Gastrocnemius medialis (tissue), 4 donors: Measurements from ENCODE around the gene WDR87. TPM values are rescaled to one million over a fixed set of nuclear protein-coding genes. Genes with fewer than 3 reads are reported as not detected.
"Not testable (repeated sequence)": the region's sequence is repeated elsewhere in the genome, so short reads cannot be mapped to it uniquely, and the experiment has no call there.

Source experiments
- ATAC-seq, 2 donors: fragments of 150-250 bp; one replicate each; pipeline ENCODE4 v1.9.1; 2016
- DNase-seq, 2 donors: peaks; one replicate each; pipeline ENCODE4 v3.0.0-alpha.2; 2019
- H3K27ac ChIP-seq, 4 donors: fragments of 200-600 bp; sonication (generic); 1 replicate in 1 of 4; 2 replicates in 3 of 4; pipeline ENCODE4 v1.5.1; 2016 to 2018; ENCODE audit warnings: mild to moderate bottlenecking in 2 of 4, moderate library complexity in 1 of 4
- H3K27me3 ChIP-seq, 3 donors: fragments of 200-600 bp; sonication (generic) in 2 of 3; 1 replicate in 1 of 3; 2 replicates in 2 of 3; pipeline versions ENCODE4 v1.5.1 to v1.6.0; 2016 to 2019; ENCODE audit warnings: mild to moderate bottlenecking in 1 of 3, moderate library complexity in 1 of 3
- H3K36me3 ChIP-seq, 2 donors: fragments of 200-600 bp; sonication (generic) in 1 of 2; one replicate each; pipeline ENCODE4 v1.5.1; 2017 to 2018
- H3K4me1 ChIP-seq, 2 donors: fragments of 200-600 bp; sonication (generic) in 1 of 2; one replicate each; pipeline ENCODE4 v1.5.1; 2016 to 2017; ENCODE audit warnings: mild to moderate bottlenecking in 2 of 2
- H3K4me3 ChIP-seq, 4 donors: fragments of 200-600 bp; sonication (generic) in 3 of 4; 1 replicate in 1 of 4; 2 replicates in 3 of 4; pipeline ENCODE4 v1.5.1; 2016 to 2019; ENCODE audit warnings: mild to moderate bottlenecking in 2 of 4
- H3K9me3 ChIP-seq, 3 donors: fragments of 200-600 bp; sonication (generic) in 2 of 3; 1 replicate in 1 of 3; 2 replicates in 2 of 3; pipeline ENCODE4 v1.5.1; 2016 to 2019
- POLR2A ChIP-seq, 2 donors: fragments of 450-650 bp; IDR thresholded peaks; one replicate each; pipeline ENCODE4 v1.6.1; 2017; ENCODE audit warnings: antibody characterized with exemption in 2 of 2, mild to moderate bottlenecking in 2 of 2, moderate library complexity in 2 of 2
- in situ Hi-C, 4 donors: fragments of 200-750 bp; cut with MboI; loops; one replicate each; pipeline versions ENCODE4 v1.15.0 to v1.8.0; 2017; ENCODE audit warnings: low sequenced_read_pairs in 4 of 4
- intact Hi-C: fragments of 100-400 bp; cut with DNase I; formaldehyde crosslinking; loops from one replicate; pipeline ENCODE4 v1.15.1; 2023; ENCODE audit warnings: low total_unique reads
- total RNA-seq, 4 donors: library from RNA; depleted of rRNA; stranded (reverse); fragments of >200 nt; gene quantifications; one replicate each; pipeline versions ENCODE4 v1.1.0 to v1.2.3, GENCODE V29; 2016
- TF ChIP-seq, protein P1 (sequence below), 5 experiments: fragments of 450-650 bp in 3 of 5; fragments of 200-600 bp in 2 of 5; sonication (generic) in 2 of 5; IDR thresholded peaks in 4 of 5; conservative IDR thresholded peaks in 1 of 5; 1 replicate in 4 of 5; 2 replicates in 1 of 5; pipeline ENCODE4 v1.5.1; 2016 to 2019; ENCODE audit warnings: antibody characterized with exemption in 5 of 5, mild to moderate bottlenecking in 3 of 5, moderate library complexity in 3 of 5

The WDR87 gene
- total RNA-seq, 4 donors from 2014 or later, result not detected

DNA sequence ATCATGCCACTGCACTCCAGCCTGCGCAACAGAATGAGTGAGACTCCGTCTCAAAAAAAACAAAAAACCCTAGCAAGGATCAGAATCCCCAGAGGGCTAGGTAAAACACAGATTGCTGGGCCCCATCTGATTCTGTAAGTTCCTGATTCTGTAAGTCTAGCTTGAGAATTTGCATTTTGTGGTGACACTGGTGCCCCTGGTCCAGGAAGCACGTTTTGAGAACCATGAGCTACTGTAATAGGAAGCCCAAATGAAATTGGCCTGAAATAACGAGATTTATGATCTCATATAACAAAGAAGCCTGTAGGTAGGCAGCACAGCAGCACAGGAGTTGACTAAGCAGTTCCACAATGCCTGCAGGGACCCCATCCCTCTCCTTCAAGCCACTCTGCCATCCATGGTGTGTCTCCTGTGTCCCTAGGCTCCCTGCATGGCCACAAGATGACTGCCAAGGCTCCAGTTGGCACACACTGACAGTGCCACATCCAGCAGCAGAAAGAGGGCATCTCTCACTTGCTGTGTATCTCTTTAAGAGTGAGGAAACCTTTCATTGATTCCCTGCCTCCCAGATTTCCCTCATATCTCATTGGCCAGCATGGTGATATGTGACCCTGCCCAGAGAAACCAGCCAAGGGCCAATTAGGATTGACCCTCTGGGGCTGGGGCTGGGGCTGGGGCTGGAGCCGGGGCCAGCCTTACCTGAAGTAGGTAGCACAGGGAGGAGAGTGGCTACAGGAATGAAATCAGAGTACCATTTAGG lies 22.3 kb upstream of the WDR87 start:
- DNase-seq (no peak), ATAC-seq (no peak)
- intact Hi-C loops (no loop called here), in situ Hi-C loops (no loop called here)
- Histone ChIP-seq H3K27me3 (no peaks in the 10 kb centered on the region), H3K36me3 (no peaks in the 10 kb centered on the region), H3K4me3 (no peak overlapping the region), H3K27ac (no peak overlapping the region), H3K9me3 (no peaks in the 10 kb centered on the region), H3K4me1 (peaks cover 15 to 23% of the 10 kb centered on the region in 2 donors)
- TF ChIP-seq, protein P1, sequence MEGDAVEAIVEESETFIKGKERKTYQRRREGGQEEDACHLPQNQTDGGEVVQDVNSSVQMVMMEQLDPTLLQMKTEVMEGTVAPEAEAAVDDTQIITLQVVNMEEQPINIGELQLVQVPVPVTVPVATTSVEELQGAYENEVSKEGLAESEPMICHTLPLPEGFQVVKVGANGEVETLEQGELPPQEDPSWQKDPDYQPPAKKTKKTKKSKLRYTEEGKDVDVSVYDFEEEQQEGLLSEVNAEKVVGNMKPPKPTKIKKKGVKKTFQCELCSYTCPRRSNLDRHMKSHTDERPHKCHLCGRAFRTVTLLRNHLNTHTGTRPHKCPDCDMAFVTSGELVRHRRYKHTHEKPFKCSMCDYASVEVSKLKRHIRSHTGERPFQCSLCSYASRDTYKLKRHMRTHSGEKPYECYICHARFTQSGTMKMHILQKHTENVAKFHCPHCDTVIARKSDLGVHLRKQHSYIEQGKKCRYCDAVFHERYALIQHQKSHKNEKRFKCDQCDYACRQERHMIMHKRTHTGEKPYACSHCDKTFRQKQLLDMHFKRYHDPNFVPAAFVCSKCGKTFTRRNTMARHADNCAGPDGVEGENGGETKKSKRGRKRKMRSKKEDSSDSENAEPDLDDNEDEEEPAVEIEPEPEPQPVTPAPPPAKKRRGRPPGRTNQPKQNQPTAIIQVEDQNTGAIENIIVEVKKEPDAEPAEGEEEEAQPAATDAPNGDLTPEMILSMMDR (IDR thresholded peaks at IDR 0.05 in 4 of 5, conservative IDR thresholded peaks at IDR 0.05 in 1 of 5), result no peak
- TF ChIP-seq POLR2A (IDR thresholded peaks at IDR 0.05), result no peak

DNA sequence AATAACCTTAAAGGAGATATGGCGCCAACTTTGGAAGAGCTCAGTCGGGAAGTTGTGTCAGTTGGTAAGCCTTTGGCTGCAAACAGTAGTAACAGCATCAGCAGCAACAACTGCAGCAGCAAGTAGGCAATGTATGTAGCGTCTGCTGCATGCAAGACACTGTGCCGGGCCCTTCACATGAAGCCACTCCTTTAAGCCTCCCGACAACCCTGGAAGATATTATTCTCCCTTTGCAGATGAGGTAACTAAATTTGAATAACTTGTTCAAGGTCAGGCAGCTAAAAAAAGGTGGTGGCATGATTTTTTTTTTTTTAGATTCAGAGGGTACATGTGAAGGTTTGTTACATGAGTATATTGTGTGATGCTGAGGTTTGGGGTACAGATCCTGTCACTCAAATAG lies 20.3 kb upstream of the WDR87 start:
- H3K4me3 ChIP-seq, result no peak overlapping the region
- DNase-seq (no peak), ATAC-seq (no peak)
- peaks cover 1 to 5% of the 10 kb centered on the region in 2 donors for H3K4me1 ChIP-seq
- H3K27ac ChIP-seq, result no peak overlapping the region
- TF ChIP-seq, protein P1 (IDR thresholded peaks at IDR 0.05 in 4 of 5, conservative IDR thresholded peaks at IDR 0.05 in 1 of 5), result no peak
- intact Hi-C loops (no loop called here), in situ Hi-C loops (no loop called here)
- no peaks in the 10 kb centered on the region for H3K36me3 ChIP-seq
- H3K9me3 ChIP-seq, result no peaks in the 10 kb centered on the region
- H3K27me3 ChIP-seq, result no peaks in the 10 kb centered on the region

- no peaks in the 10 kb centered on the region for H3K27me3 ChIP-seq
- intact Hi-C loops, result no loop called here
- TF ChIP-seq, protein P1 (IDR thresholded peaks at IDR 0.05 in 4 of 5, conservative IDR thresholded peaks at IDR 0.05 in 1 of 5), result no peak
- no peak for TF ChIP-seq POLR2A (IDR thresholded peaks at IDR 0.05)
- H3K36me3 ChIP-seq, result no peaks in the 10 kb centered on the region
- H3K4me3 ChIP-seq, result no peak overlapping the region
- H3K27ac ChIP-seq, result no peak overlapping the region
- in situ Hi-C loops, result no loop called here
- ATAC-seq (no peak), DNase-seq (no peak)
- H3K4me1 ChIP-seq, result peaks cover 0 to under 1% of the 10 kb centered on the region in 2 donors
- H3K9me3 ChIP-seq, result no peaks in the 10 kb centered on the region
These were observed 19.9 kb upstream of the WDR87 start for GRCh38 chr19:37926255-37926654.

DNA sequence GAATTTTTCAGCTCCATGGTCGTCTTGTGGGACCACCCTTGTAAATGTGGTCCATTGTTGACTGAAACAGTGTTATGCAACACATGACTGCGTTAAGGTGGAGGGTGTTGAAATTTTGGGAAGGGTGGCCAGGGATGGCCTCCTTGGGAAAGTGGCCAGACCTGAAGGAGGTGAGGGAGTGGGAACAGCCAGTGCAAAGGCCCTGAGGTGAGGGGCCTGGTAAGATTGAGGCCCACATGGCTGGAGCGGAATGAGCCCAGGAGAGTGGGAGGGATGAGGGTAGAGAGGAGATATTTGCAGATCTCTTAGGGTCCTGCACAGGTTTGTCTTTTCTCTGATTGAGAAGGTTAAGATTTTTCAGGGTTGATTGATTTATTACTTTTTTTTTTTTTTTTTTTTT lies 18.8 kb upstream of the WDR87 start:
- Histone ChIP-seq H3K27ac (no peak overlapping the region), H3K27me3 (no peaks in the 10 kb centered on the region), H3K4me3 (no peak overlapping the region), H3K36me3 (no peaks in the 10 kb centered on the region), H3K4me1 (no peaks in the 10 kb centered on the region), H3K9me3 (no peaks in the 10 kb centered on the region)
- intact Hi-C loops (no loop called here), in situ Hi-C loops (no loop called here)
- ATAC-seq, result no peak
- TF ChIP-seq, protein P1 (IDR thresholded peaks at IDR 0.05 in 4 of 5, conservative IDR thresholded peaks at IDR 0.05 in 1 of 5), result no peak
- TF ChIP-seq POLR2A (IDR thresholded peaks at IDR 0.05), result no peak
- DNase-seq, result no peak

DNA sequence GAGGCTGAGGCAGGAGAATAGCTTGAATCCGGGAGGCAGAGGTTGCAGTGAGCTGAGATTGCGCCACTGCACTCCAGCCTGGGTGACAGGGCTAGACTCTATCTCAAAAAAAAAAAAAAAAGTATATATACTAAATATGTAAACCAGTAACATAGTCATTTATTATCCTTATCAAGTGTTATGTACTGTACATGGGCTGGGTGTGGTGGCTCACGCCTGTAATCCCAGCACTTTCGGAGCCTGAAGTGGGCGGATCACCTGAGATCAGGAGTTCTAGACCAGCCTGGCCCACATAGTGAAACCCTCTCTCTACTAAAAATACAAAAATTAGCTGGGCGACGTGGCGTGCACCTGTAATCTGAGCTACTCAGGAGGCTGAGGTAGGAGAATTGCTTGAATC lies 18.2 kb upstream of the WDR87 start:
- not testable (repeated sequence) for DNase-seq
- in situ Hi-C loops, result loop anchor here (25.0 kb wide), 1 partner anchor 413 kb away; the partner anchor contains the start of gene CATSPERG (in 4 of the 4)

More for the DNA sequence above, 18.2 kb upstream of the WDR87 start:
- H3K4me3 ChIP-seq, intact Hi-C loops, H3K27ac ChIP-seq, H3K9me3 ChIP-seq, H3K36me3 ChIP-seq, ATAC-seq, H3K4me1 ChIP-seq, H3K27me3 ChIP-seq: not testable (repeated sequence)
